Head of caudate nucleus (tissue), 42 donors: Measurements from ENCODE around the gene C1orf115.

ENCODE experiments used
- DNase-seq, 42 donors: peaks; one replicate each; pipeline versions ENCODE4 v3.0.0 to v3.0.0-alpha.2; 2020 to 2021; ENCODE audit warnings: mixed read lengths in 7 of 42
- intact Hi-C: fragments of 100-400 bp; cut with DNase I; formaldehyde crosslinking; loops from one replicate; pipeline ENCODE4 v1.15.0; 2022

C1orf115 gene

GRCh38 chr1:220748089-220748934, 58.1 kb downstream of the C1orf115 start, which contains the start of gene MTARC2:
Gene MTARC2, plus strand, starts transcription at chr1:220748322. Its CDS starts 210 bp downstream, at chr1:220748532.
- peak; percentile 14 to 74 (median 52) for DNase-seq
- intact Hi-C loops = no loop called here
